Fibroblast of lung (primary cell): ENCODE results near the gene GGT7. TPM values are rescaled to one million over a fixed set of nuclear protein-coding genes. Genes with fewer than 3 reads are reported as not detected.

Experiments used
- DNase-seq, 2 donors: peaks; one replicate each; pipeline versions ENCODE4 v3.0.0 to v3.0.0-alpha.2; 2010; ENCODE audit warnings: low read depth in 2 of 2
- H2AFZ ChIP-seq: 2 replicates; pipeline ENCODE4 v1.5.1; 2012; ENCODE audit warnings: low read length, control low read depth, inconsistent platforms
- H3K27ac ChIP-seq: 2 replicates; pipeline ENCODE4 v1.5.1; 2011; ENCODE audit warnings: low read length, control low read depth; ENCODE audit not compliant: insufficient read depth
- H3K27me3 ChIP-seq: 2 replicates; pipeline ENCODE4 v1.5.1; 2011; ENCODE audit warnings: mild to moderate bottlenecking, low read length; ENCODE audit not compliant: control insufficient read depth, insufficient read depth
- H3K36me3 ChIP-seq: 2 replicates; pipeline ENCODE4 v1.5.1; 2011; ENCODE audit warnings: low read length; ENCODE audit not compliant: control insufficient read depth, insufficient read depth
- H3K4me1 ChIP-seq: 2 replicates; pipeline ENCODE4 v1.5.1; 2011; ENCODE audit warnings: low read length; ENCODE audit not compliant: control insufficient read depth, insufficient read depth; ENCODE audit errors: extremely low read depth
- H3K4me2 ChIP-seq: 2 replicates; pipeline ENCODE4 v1.5.1; 2011; ENCODE audit warnings: low read length, control low read depth; ENCODE audit not compliant: insufficient read depth; ENCODE audit errors: extremely low read depth
- H3K4me3 ChIP-seq, 4 experiments: fragments of 200-600 bp in 1 of 4; sonication (generic) in 1 of 4; replicated peaks in 1 of 4; 2 replicates each; pipeline ENCODE4 v1.5.1; 2011 to 2016; ENCODE audit warnings: low read length in 4 of 4, low read depth in 3 of 4, mild to moderate bottlenecking in 3 of 4, control low read depth in 2 of 4, inconsistent platforms in 1 of 4, mixed read lengths in 1 of 4; ENCODE audit not compliant: insufficient read depth in 1 of 4; ENCODE audit errors: control extremely low read depth in 1 of 4
- H3K79me2 ChIP-seq: 2 replicates; pipeline ENCODE4 v1.5.1; 2012; ENCODE audit warnings: mild to moderate bottlenecking, low read length, inconsistent platforms; ENCODE audit not compliant: control insufficient read depth, insufficient read depth
- H3K9ac ChIP-seq: 2 replicates; pipeline ENCODE4 v1.5.1; 2011; ENCODE audit warnings: mild to moderate bottlenecking, low read length, control low read depth; ENCODE audit not compliant: insufficient read depth
- H3K9me3 ChIP-seq: 2 replicates; pipeline ENCODE4 v1.5.1; 2012; ENCODE audit warnings: low read depth, low read length; ENCODE audit not compliant: control insufficient read depth, insufficient read depth
- H4K20me1 ChIP-seq: 2 replicates; pipeline ENCODE4 v1.5.1; 2011; ENCODE audit warnings: low read length; ENCODE audit not compliant: control insufficient read depth, insufficient read depth; ENCODE audit errors: extremely low read depth
- EZH2 ChIP-seq: IDR thresholded peaks from 2 replicates; pipeline ENCODE4 v1.5.1; 2012; ENCODE audit warnings: low read length, control low read depth, mild to moderate bottlenecking; ENCODE audit errors: missing control alignments
- polyA plus RNA-seq, 2 donors: library from polyadenylated mRNA; depleted of rRNA in 1 of 2; stranded (reverse) in 1 of 2; unstranded in 1 of 2; fragments of >200 nt; gene quantifications; 2 replicates each; pipeline ENCODE4 v1.2.1, GENCODE V29; 2011 to 2012; ENCODE audit warnings: missing spikeins in 1 of 2
- total RNA-seq: library from RNA; depleted of rRNA; stranded (reverse); fragments of >200 nt; gene quantifications from 2 replicates; pipeline ENCODE4 v1.2.1, GENCODE V29; 2014
- TF ChIP-seq, protein P1 (sequence below), 2 donors: IDR thresholded peaks in 1 of 2; conservative IDR thresholded peaks in 1 of 2; 1 replicate in 1 of 2; 2 replicates in 1 of 2; pipeline ENCODE4 v1.5.1; 2011 to 2012; ENCODE audit warnings: low read length in 2 of 2, control low read depth in 1 of 2, inconsistent platforms in 1 of 2, low read depth in 1 of 2, mild to moderate bottlenecking in 1 of 2

GGT7 gene
- total and polyA plus RNA-seq, 2 donors (not counting 1 experiment from before 2014, with no cell fraction given), result 10.3 to 15.2 TPM

DNA sequence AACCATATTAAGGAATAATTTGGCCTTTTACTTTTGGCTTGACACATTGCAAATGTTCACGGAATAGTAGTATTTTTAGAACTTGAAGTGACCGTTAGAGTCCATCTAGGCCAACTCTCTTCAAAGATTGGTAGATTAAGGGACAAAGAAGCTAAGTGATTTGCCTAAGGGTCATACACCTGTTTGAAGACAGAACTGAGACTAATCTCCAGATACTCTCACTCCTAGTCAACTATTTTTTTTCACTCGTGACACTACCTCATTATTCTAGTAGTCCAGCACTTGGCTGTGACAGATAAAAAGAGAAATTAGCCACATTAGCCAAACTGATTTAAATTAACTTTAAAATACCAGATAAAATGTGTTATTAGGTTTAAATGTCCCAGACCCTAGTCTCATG, 14.4 kb upstream of the GGT7 start:
- no peak overlapping the region for H3K27ac ChIP-seq
- H3K9ac ChIP-seq, result no peak overlapping the region
- H3K9me3 ChIP-seq, result no peaks in the 10 kb centered on the region
- no peaks in the 10 kb centered on the region for H3K27me3 ChIP-seq
- no peaks in the 10 kb centered on the region for H4K20me1 ChIP-seq
- no peaks in the 10 kb centered on the region for H3K79me2 ChIP-seq
- H3K36me3 ChIP-seq, result peaks cover 3% of the 10 kb centered on the region
- TF ChIP-seq, protein P1, sequence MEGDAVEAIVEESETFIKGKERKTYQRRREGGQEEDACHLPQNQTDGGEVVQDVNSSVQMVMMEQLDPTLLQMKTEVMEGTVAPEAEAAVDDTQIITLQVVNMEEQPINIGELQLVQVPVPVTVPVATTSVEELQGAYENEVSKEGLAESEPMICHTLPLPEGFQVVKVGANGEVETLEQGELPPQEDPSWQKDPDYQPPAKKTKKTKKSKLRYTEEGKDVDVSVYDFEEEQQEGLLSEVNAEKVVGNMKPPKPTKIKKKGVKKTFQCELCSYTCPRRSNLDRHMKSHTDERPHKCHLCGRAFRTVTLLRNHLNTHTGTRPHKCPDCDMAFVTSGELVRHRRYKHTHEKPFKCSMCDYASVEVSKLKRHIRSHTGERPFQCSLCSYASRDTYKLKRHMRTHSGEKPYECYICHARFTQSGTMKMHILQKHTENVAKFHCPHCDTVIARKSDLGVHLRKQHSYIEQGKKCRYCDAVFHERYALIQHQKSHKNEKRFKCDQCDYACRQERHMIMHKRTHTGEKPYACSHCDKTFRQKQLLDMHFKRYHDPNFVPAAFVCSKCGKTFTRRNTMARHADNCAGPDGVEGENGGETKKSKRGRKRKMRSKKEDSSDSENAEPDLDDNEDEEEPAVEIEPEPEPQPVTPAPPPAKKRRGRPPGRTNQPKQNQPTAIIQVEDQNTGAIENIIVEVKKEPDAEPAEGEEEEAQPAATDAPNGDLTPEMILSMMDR (conservative IDR thresholded peaks at IDR 0.05 in 1 of 2, IDR thresholded peaks at IDR 0.05 in 1 of 2; ENCODE audit: low read depth in 1 of 2, low read length in 2 of 2), result no peak
- H2AFZ ChIP-seq, result no peak overlapping the region
- no peak overlapping the region for H3K4me2 ChIP-seq
- no peaks in the 10 kb centered on the region for H3K4me1 ChIP-seq
- no peak overlapping the region for H3K4me3 ChIP-seq
- DNase-seq, result no peak

DNA sequence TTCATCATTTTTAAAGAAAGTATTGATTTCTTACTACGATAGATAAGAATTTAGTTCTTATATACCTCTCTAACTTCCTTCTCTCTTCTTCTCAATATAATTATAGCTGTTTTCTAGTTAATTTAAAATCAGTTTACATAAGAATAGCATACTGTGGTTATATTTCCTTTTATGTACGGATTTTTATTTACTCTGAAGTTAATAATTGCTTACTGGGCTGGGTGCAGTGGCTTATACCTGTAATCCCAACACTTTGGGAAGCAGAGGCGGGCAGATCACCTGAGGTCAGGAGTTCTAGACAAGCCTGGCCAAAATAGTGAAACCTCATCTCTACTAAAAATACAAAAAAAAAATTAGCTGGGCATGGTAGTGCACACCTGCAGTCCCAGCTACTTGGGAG, 13.5 kb upstream of the GGT7 start:
- Histone ChIP-seq H3K36me3 (peaks cover 3% of the 10 kb centered on the region), H3K4me3 (no peak overlapping the region), H3K4me1 (no peaks in the 10 kb centered on the region), H3K4me2 (no peak overlapping the region), H3K9ac (no peak overlapping the region), H4K20me1 (no peaks in the 10 kb centered on the region), H3K27me3 (no peaks in the 10 kb centered on the region), H3K9me3 (no peaks in the 10 kb centered on the region), H2AFZ (no peak overlapping the region), H3K27ac (no peak overlapping the region), H3K79me2 (no peaks in the 10 kb centered on the region)
- TF ChIP-seq, protein P1 (conservative IDR thresholded peaks at IDR 0.05 in 1 of 2, IDR thresholded peaks at IDR 0.05 in 1 of 2; ENCODE audit: low read depth in 1 of 2, low read length in 2 of 2), result no peak
- TF ChIP-seq EZH2, result no peak
- DNase-seq, result no peak

DNA sequence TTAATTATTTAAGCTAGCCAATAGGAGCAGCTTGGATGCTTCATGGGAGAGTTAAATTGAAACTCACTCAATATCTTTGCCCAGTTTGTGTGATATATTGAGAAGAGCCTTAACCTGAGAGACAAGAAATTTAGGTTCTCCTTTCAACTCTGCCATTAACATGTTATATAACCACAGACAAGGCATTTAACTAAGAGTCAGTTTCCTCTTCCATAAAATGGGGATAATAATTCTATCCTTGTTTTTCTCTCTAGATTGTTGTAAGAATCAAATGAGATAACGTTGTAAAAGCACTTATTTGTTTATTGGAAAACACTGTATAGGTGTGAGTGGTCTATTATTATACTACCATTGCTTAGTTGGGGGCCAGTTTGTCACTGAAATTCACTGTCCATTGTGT, 11.6 kb upstream of the GGT7 start:
- Histone ChIP-seq H3K9ac (no peak overlapping the region), H3K4me1 (no peaks in the 10 kb centered on the region), H3K27ac (no peak overlapping the region), H4K20me1 (no peaks in the 10 kb centered on the region), H3K79me2 (no peaks in the 10 kb centered on the region), H3K9me3 (no peaks in the 10 kb centered on the region), H2AFZ (no peak overlapping the region), H3K36me3 (peaks cover 3% of the 10 kb centered on the region), H3K27me3 (no peaks in the 10 kb centered on the region), H3K4me2 (no peak overlapping the region), H3K4me3 (no peak overlapping the region)
- TF ChIP-seq, protein P1 (conservative IDR thresholded peaks at IDR 0.05 in 1 of 2, IDR thresholded peaks at IDR 0.05 in 1 of 2; ENCODE audit: low read depth in 1 of 2, low read length in 2 of 2), result no peak
- no peak for TF ChIP-seq EZH2
- DNase-seq, result no peak
